Breast epithelium (tissue), 3 donors: ENCODE results near the gene PDE4D.

ENCODE experiments used
- POLR2AphosphoS5 ChIP-seq, 3 donors: sonication (generic); formaldehyde crosslinking; IDR thresholded peaks; one replicate each; pipeline ENCODE4 v1.6.1; 2017; ENCODE audit warnings: antibody characterized with exemption in 3 of 3
- TF ChIP-seq, protein P1 (sequence below), 3 donors: fragments of 450-650 bp; IDR thresholded peaks; one replicate each; pipeline ENCODE4 v1.5.1; 2016 to 2017; ENCODE audit warnings: antibody characterized with exemption in 3 of 3, mild to moderate bottlenecking in 3 of 3, moderate library complexity in 3 of 3

DNA sequence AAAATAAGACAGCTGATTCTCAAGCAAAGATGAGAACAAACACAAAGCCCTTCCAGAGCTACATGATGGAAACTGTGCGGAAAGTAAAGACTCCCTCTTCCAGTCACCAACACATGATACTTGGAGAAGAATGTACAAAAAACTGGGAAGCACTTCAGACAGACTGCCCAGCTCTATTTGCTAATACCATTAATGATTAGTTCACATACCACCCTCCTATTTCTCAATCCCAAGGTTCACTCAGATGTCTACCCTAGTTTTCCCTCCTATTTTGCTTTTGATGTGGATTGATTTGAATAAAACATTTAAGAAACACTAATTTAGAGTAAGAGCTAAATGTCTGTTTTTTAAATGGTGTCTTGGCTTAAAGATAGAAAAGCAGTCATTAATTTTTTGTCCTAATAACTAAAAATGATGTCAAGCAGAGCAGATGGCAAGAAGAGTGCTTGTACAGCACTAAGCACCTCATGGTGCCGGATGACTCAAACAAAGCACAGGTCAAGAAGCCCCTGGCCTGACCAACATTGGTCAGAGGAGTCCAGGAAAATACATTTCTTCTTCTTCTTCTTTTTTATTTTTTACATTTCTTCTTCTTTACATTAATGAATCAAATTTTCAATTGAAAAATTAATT is 639.4 kb downstream of the PDE4D start:
- no peak for TF ChIP-seq POLR2AphosphoS5 (IDR thresholded peaks at IDR 0.05)
- TF ChIP-seq, protein P1, sequence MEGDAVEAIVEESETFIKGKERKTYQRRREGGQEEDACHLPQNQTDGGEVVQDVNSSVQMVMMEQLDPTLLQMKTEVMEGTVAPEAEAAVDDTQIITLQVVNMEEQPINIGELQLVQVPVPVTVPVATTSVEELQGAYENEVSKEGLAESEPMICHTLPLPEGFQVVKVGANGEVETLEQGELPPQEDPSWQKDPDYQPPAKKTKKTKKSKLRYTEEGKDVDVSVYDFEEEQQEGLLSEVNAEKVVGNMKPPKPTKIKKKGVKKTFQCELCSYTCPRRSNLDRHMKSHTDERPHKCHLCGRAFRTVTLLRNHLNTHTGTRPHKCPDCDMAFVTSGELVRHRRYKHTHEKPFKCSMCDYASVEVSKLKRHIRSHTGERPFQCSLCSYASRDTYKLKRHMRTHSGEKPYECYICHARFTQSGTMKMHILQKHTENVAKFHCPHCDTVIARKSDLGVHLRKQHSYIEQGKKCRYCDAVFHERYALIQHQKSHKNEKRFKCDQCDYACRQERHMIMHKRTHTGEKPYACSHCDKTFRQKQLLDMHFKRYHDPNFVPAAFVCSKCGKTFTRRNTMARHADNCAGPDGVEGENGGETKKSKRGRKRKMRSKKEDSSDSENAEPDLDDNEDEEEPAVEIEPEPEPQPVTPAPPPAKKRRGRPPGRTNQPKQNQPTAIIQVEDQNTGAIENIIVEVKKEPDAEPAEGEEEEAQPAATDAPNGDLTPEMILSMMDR (IDR thresholded peaks at IDR 0.05) = no peak
